ENCODE data around the gene RAB11FIP2. TPM values are rescaled to one million over a fixed set of nuclear protein-coding genes. Genes with fewer than 3 reads are reported as not detected.

Gene RAB11FIP2
- total and polyA plus RNA-seq, 4 donors = 3.0 to 11.5 (median 6.0) TPM

- H3K4me1 ChIP-seq (ENCODE audit: control insufficient read depth in 4 of 4, insufficient read depth in 4 of 4, low read length in 3 of 4) = no peaks in the 10 kb centered on the region
- no peaks in the 10 kb centered on the region for H3K9me3 ChIP-seq (ENCODE audit: control insufficient read depth in 4 of 4, low read length in 3 of 4)
- TF ChIP-seq ATF3 (IDR thresholded peaks at IDR 0.05) (no peak), MAX (IDR thresholded peaks at IDR 0.05) (no peak), HNF4A (conservative IDR thresholded peaks at IDR 0.05) (no peak)
- H3K36me3 ChIP-seq (ENCODE audit: control insufficient read depth in 4 of 4, insufficient read depth in 3 of 4, low read depth in 1 of 4, low read length in 3 of 4) = no peaks in the 10 kb centered on the region
- 73% methylated on average over 2 of the region's 2 CpGs for WGBS
- H3K9ac ChIP-seq (ENCODE audit: low read depth in 1 of 2, low read length in 2 of 2) = no peak overlapping the region
- DNase-seq (ENCODE audit: low spot score) = no peak
- H3K27ac ChIP-seq (ENCODE audit: low read depth in 1 of 2, low read length in 2 of 2) = no peak overlapping the region
- no peak overlapping the region for H3K4me3 ChIP-seq (ENCODE audit: low read depth in 1 of 3, low read length in 3 of 3)
- H3K27me3 ChIP-seq (ENCODE audit: control insufficient read depth in 4 of 4, insufficient read depth in 4 of 4, low read length in 3 of 4) = peaks cover 0 to 2% (median 0%) of the 10 kb centered on the region in 4 donors
Observed at GRCh38 chr10:117983961-117984360, 62.8 kb downstream of the RAB11FIP2 start.

GRCh38 chr10:117980755-117981702 is 65.7 kb downstream of the RAB11FIP2 start:
- TF ChIP-seq SP1 (IDR thresholded peaks at IDR 0.05) = no peak
- no peak for TF ChIP-seq RAD21 (IDR thresholded peaks at IDR 0.05)
- TF ChIP-seq TAF1 (conservative IDR thresholded peaks at IDR 0.05) = no peak
- TF ChIP-seq JUND (IDR thresholded peaks at IDR 0.05) = no peak
- TF ChIP-seq YY1 (IDR thresholded peaks at IDR 0.05) = no peak
- TF ChIP-seq EGR1 (IDR thresholded peaks at IDR 0.05; ENCODE audit: low read depth in 2 of 2) = no peak
- no peak for TF ChIP-seq REST (IDR thresholded peaks at IDR 0.05)
- no peak for TF ChIP-seq ZBTB33 (IDR thresholded peaks at IDR 0.05)
- 84% methylated on average over 4 of the region's 4 CpGs for WGBS
- no peak overlapping the region for H3K4me3 ChIP-seq (ENCODE audit: low read depth in 1 of 3, low read length in 3 of 3)

More at GRCh38 chr10:117980755-117981702, 65.7 kb downstream of the RAB11FIP2 start:
- Histone ChIP-seq H3K27me3 (ENCODE audit: control insufficient read depth in 4 of 4, insufficient read depth in 4 of 4, low read length in 3 of 4) (peaks cover 0 to 2% (median 0%) of the 10 kb centered on the region in 4 donors), H3K36me3 (ENCODE audit: control insufficient read depth in 4 of 4, insufficient read depth in 3 of 4, low read depth in 1 of 4, low read length in 3 of 4) (no peaks in the 10 kb centered on the region), H3K27ac (ENCODE audit: low read depth in 1 of 2, low read length in 2 of 2) (no peak overlapping the region), H3K9me3 (ENCODE audit: control insufficient read depth in 4 of 4, low read length in 3 of 4) (no peaks in the 10 kb centered on the region), H3K4me1 (ENCODE audit: control insufficient read depth in 4 of 4, insufficient read depth in 4 of 4, low read length in 3 of 4) (no peaks in the 10 kb centered on the region), H3K9ac (ENCODE audit: low read depth in 1 of 2, low read length in 2 of 2) (no peak overlapping the region)
- DNase-seq (ENCODE audit: low spot score) = no peak
